Measurements from ENCODE around the gene SUSD1. TPM values are rescaled to one million over a fixed set of nuclear protein-coding genes. Genes with fewer than 3 reads are reported as not detected.

The SUSD1 gene
- polyA plus RNA-seq, 1 experiment = 24.2 TPM

GRCh38 chr9:112059966-112060320, 115.2 kb downstream of the SUSD1 start:
- DNase-seq (ENCODE audit: low read depth, low spot score) = no peak
- H3K27ac ChIP-seq (ENCODE audit: low read depth, low read length) = peak overlapping the region; percentile 98
- no peaks in the 10 kb centered on the region for H3K27me3 ChIP-seq (ENCODE audit: control insufficient read depth, insufficient read depth, low read length)
- no peak for TF ChIP-seq CTCF (IDR thresholded peaks at IDR 0.05; ENCODE audit: low read depth, low read length)
- CTCF ChIA-PET = no interaction called here
- no peak overlapping the region for H3K4me3 ChIP-seq (ENCODE audit: low read depth, low read length)
- POLR2A ChIA-PET = interaction anchor here (0.9 to 2.7 kb wide), 3 partner anchors 9 to 162 kb away, joined by 3 to 18 read pairs (median 3); no protein-coding TSS in a partner anchor
- peaks cover 8% of the 10 kb centered on the region for H3K9me3 ChIP-seq (ENCODE audit: control insufficient read depth, insufficient read depth, low read length)

DNA sequence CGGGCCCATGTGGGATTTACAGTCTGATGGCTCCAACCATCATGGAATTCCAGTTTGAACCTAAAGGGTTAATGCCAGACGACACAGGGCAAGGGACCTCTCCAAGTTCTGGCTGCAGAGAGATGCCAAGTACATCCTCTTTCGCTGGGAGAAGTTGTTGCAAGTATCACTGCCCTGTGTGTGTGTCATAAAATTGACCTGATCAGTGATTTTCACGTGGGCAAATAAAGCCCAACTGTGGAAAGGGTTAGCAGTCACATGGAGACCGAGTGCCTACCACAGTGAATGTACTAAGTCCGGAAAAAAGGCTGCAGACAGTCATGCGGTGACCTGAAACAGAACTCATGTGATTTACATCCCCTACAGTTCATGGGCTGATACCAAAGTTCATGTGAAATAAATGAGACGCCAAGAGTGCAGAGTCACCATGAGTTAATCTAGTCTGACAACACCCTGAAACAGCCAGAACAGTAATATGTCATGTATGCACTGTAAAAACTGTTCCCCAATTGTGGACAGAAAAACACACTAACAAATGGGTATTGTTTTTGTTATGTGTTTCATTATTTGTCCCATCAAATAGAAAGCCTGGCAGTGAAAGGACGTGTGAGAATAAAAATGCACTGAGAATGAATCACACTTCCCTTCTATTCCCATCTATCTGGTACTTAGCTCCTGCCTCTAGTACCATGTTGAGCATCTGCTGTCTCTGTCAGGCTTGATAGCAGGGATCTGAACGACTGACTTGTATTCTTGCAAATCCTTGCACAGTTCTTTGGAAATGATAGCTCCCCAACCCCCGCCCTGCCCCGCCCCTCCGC, 115.7 kb downstream of the SUSD1 start:
- H3K27me3 ChIP-seq (ENCODE audit: control insufficient read depth, insufficient read depth, low read length) = no peaks in the 10 kb centered on the region
- TF ChIP-seq CTCF (IDR thresholded peaks at IDR 0.05; ENCODE audit: low read depth, low read length) = no peak
- CTCF ChIA-PET = no interaction called here
- peak; percentile 34 for DNase-seq (ENCODE audit: low read depth, low spot score)
- H3K4me3 ChIP-seq (ENCODE audit: low read depth, low read length) = no peak overlapping the region
- POLR2A ChIA-PET = interaction anchor here (0.9 to 2.7 kb wide), 3 partner anchors 9 to 161 kb away, joined by 3 to 18 read pairs (median 3); no protein-coding TSS in a partner anchor
- peaks cover 7% of the 10 kb centered on the region for H3K9me3 ChIP-seq (ENCODE audit: control insufficient read depth, insufficient read depth, low read length)
- H3K27ac ChIP-seq (ENCODE audit: low read depth, low read length) = peak overlapping the region; percentile 84

GRCh38 chr9:112056996-112057395, 118.1 kb downstream of the SUSD1 start:
- CTCF ChIA-PET = no interaction called here
- no peak overlapping the region for H3K4me3 ChIP-seq (ENCODE audit: low read depth, low read length)
- no peaks in the 10 kb centered on the region for H3K27me3 ChIP-seq (ENCODE audit: control insufficient read depth, insufficient read depth, low read length)
- no peak for DNase-seq (ENCODE audit: low read depth, low spot score)
- peaks cover 3% of the 10 kb centered on the region; the same call in 1 of the 2 replicates for H3K9me3 ChIP-seq (ENCODE audit: control insufficient read depth, insufficient read depth, low read length)
- no peak overlapping the region for H3K27ac ChIP-seq (ENCODE audit: low read depth, low read length)
- POLR2A ChIA-PET = no interaction called here
- no peak for TF ChIP-seq CTCF (IDR thresholded peaks at IDR 0.05; ENCODE audit: low read depth, low read length)

GRCh38 chr9:112054916-112055315, 120.2 kb downstream of the SUSD1 start:
- no peaks in the 10 kb centered on the region for H3K27me3 ChIP-seq (ENCODE audit: control insufficient read depth, insufficient read depth, low read length)
- no peak for TF ChIP-seq CTCF (IDR thresholded peaks at IDR 0.05; ENCODE audit: low read depth, low read length)
- H3K27ac ChIP-seq (ENCODE audit: low read depth, low read length) = no peak overlapping the region
- H3K9me3 ChIP-seq (ENCODE audit: control insufficient read depth, insufficient read depth, low read length) = peaks cover 3% of the 10 kb centered on the region; the same call in 1 of the 2 replicates
- POLR2A ChIA-PET = no interaction called here
- DNase-seq (ENCODE audit: low read depth, low spot score) = no peak
- CTCF ChIA-PET = no interaction called here
- H3K4me3 ChIP-seq (ENCODE audit: low read depth, low read length) = no peak overlapping the region

GRCh38 chr9:112051812-112052211, 123.3 kb downstream of the SUSD1 start:
- DNase-seq (ENCODE audit: low read depth, low spot score) = no peak
- H3K27me3 ChIP-seq (ENCODE audit: control insufficient read depth, insufficient read depth, low read length) = no peaks in the 10 kb centered on the region
- H3K27ac ChIP-seq (ENCODE audit: low read depth, low read length) = no peak overlapping the region
- POLR2A ChIA-PET = interaction anchor here (4.1 kb wide), 1 partner anchor 9 kb away, joined by 18 read pairs; no protein-coding TSS in a partner anchor
- no peak for TF ChIP-seq CTCF (IDR thresholded peaks at IDR 0.05; ENCODE audit: low read depth, low read length)
- H3K9me3 ChIP-seq (ENCODE audit: control insufficient read depth, insufficient read depth, low read length) = peaks cover 7% of the 10 kb centered on the region; the same call in 1 of the 2 replicates
- CTCF ChIA-PET = interaction anchor here (1.2 to 1.9 kb wide), 2 partner anchors 22 to 292 kb away, joined by 4 to 5 read pairs; no protein-coding TSS in a partner anchor
- H3K4me3 ChIP-seq (ENCODE audit: low read depth, low read length) = no peak overlapping the region
